HG03064 (cell line): ENCODE data around the gene RBM47.
"Not testable (repeated sequence)": the region's sequence is repeated elsewhere in the genome, so short reads cannot be mapped to it uniquely, and the experiment has no call there.

ENCODE experiments used
- ATAC-seq: cut with Tn5 transposase; IDR thresholded peaks from one replicate; pipeline ENCODE4 v1.9.1; 2021; ENCODE audit warnings: low read depth; ENCODE audit not compliant: unreplicated experiment

The RBM47 gene

DNA sequence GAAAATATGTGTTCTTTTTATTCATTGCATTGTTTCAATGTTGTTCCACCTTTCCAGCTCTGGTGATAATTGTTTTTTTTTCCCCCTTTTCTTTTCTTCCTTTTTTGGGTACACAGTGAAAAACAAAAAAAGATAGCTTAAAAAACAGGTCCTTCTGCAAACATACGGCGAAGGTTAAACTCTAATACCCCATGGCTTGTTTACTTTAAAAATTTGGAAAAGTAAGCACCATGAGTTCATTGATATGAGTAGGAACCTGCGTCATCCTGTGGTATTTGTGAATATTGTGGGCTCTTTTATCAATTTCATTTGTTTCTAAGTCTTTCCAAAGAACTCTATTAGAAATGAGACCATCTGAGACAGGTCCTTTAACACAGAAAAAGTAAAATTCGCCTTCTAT, 171.0 kb downstream of the RBM47 start:
- no peak for ATAC-seq

- no peak for ATAC-seq
Observed at GRCh38 chr4:40458109-40458508, 171.6 kb downstream of the RBM47 start.

DNA sequence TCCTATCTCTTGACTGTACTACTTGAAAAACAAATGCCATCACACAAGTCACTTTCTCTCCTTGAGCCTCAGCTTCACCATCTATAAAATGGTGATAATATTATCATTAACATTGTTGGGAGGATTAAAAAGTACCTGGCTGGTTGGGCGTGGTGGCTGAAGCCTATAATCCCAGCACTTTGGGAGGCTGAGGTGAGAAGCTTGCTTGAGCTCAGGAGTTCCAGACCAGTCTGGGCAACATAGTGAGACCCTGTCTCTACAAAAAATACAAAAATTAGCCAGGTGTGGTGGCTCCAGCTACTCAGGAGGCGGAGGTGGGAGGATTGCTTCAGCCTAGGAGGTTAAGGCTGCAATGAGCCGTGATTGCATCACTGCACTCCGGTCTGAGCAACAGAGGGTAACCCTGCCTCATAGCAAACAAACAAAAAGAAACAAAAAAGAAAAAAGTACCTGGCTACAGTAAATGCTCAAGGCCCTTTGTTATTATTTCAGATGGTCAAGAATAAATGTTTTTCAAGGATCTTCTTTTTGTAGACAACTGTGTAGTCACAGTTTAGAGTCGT, 174.2 kb downstream of the RBM47 start:
- ATAC-seq = no peak

DNA sequence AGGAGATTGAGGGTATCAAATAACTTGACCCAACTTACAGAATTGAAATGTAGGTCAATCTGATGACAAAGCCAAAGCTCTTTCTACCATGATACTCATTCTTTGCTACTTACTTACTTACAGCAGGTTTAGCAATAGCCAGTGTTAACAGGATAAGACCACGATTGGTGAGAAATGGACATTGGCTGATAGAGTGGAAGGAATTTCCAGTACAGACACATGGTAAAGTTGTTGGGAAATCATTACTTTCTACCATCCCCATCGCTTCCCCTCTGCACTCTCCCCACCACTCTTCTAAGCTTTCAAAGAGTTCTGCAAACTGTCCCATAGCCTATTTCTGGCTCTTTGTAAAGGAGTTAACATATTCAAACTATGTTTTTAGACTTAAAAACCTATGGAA, 174.8 kb downstream of the RBM47 start:
- no peak for ATAC-seq

DNA sequence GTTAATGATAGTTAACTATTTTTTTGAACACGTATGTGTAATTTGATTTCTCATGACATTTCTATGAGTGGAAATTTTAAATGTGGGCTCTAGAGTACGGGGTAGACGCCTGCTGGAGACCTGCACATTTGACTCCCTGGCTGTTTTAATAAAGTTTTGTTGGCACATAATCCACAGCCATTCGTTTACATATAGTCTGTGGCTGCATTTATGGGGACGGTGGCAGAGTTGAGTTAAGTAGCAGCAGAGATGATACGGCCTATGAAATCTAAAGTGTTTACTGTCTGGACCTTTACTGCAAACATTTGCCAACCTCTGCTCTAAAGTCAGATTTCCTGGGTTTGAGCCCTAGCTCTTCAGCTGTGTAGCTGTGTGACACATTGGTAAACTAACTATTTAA, 175.8 kb downstream of the RBM47 start:
- no peak for ATAC-seq

GRCh38 chr4:40448875-40449274, 180.8 kb downstream of the RBM47 start:
- ATAC-seq = no peak

- ATAC-seq = no peak
Observed at GRCh38 chr4:40446839-40447238, 182.8 kb downstream of the RBM47 start.

DNA sequence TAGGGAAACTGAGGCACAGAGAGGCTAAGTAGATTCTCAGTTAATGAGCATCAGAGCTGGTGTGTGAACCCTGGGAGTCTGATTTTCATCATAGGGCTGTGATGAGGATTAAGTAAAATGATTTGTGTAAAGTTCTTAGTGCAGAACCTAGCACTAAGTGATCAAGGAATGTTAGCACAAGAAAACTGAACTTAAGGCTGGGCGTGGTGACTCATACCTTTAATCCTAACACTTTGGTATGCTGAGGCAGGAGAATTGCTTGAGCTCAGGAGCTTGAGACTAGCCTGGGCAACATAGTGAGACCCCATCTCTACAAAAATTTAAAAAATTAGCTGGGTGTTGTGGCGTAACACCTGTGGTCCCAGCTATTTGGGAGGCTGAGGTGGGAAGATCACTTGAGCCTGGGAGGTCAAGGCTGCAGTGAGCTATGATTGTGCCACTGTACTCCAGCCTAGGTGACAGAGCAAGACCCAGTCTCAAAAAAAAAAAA, 183.4 kb downstream of the RBM47 start:
- ATAC-seq = not testable (repeated sequence)

GRCh38 chr4:40445671-40446070, 184.0 kb downstream of the RBM47 start:
- ATAC-seq = no peak

DNA sequence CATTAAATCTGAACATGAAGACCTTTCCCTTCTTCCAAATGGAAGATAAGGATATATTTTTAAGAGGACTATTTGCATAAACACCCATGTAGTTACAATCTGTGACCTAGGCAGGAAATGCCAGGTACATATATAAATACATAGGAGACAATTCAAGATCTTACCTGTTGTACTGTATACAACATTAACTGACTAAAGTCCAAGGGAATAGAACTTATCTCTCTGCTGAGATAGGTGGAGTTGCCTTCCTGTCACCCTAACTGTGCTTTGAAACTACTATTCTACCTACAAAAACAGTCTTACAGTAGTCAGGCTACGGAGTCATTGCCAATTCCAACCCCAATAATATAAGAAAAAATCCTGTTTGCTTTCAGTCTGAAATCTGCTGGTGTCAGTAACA, 188.2 kb downstream of the RBM47 start:
- no peak for ATAC-seq

- ATAC-seq = no peak
Observed at GRCh38 chr4:40439519-40439918, 190.1 kb downstream of the RBM47 start.

DNA sequence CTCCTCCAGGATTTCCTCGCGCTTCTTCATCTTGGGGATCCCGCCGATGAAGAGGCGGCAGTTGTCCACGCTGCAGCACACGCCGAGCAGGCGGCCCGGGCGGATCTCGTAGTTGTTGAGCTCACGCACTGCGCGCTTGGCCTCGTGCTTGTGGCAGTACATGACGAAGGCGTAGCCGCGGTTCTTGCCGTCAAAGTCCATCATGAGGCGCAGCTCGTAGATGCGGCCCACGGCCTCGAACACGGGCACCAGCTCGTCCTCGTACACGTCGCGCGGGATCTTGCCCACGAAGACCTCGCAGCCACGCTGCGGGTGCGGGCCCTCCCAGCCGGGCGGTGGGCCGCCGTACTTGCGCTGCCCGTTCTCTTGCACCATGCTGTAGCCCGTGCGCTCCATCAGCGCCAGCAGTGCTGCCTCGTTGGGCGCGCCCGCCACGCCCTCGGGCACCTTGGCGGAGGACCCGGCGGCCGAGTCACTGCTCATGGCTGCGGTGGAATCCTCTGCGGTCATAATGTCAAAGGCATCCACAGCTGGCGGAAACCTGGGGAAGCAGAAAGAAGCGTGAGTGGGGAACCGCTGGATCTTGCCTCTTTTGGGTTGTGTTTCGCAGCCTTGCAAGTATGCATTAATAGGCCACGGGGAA, 191.2 kb downstream of the RBM47 start:
- no peak for ATAC-seq

GRCh38 chr4:40437741-40438383, 191.8 kb downstream of the RBM47 start:
- no peak for ATAC-seq

GRCh38 chr4:40435306-40435705, 194.4 kb downstream of the RBM47 start:
- not testable (repeated sequence) for ATAC-seq

DNA sequence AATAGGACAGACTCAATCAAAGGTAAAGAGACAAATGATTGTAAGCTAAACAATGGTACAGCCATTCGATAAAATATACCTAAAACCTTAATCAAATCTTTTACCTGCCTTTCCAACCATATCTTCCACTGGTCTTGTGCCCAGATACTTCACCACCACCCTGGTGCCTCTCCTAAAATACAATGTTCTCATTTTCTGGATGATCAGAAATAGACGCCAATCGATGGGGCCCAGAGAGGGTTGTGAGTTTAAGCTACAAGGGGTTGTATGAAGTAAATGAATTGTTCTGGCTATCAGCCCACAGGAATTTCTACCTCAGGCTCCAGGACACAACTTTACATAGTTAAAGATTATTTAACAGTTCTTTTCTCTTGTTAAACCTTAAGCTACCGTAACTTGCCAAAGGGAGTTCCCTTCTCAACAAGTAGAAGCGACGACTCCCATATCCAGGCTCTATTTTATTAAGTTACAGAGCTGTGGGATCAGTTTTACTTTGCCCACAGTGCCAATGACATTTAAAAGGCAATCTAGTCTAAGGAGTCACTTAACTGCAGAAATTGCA, 195.5 kb downstream of the RBM47 start:
- no peak for ATAC-seq

GRCh38 chr4:40432504-40432903, 197.2 kb downstream of the RBM47 start:
- ATAC-seq = no peak

GRCh38 chr4:40427871-40428270, 201.8 kb downstream of the RBM47 start:
- not testable (repeated sequence) for ATAC-seq

- ATAC-seq = no peak
Observed at GRCh38 chr4:40427128-40427527, 202.5 kb downstream of the RBM47 start.

- no peak for ATAC-seq
Observed at GRCh38 chr4:40425799-40426574, 203.7 kb downstream of the RBM47 start.

DNA sequence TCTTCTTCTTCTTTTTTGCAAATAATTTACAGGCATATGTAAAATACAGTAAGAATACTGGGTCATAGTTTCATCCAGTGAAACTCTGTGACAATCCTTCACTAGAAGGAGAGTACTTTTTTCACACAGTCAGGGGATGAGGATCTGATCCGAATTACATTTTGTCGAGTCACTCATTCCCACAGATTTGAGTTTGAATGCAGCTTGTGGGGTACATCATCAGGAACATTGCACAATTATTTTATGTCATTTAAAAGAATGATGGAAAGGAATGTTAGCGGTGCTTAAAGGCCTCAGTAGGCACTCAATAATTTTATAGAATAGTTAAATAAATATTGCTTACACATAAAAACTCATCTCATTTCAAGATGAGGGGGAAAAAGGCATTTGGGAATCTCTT, 205.9 kb downstream of the RBM47 start:
- ATAC-seq = no peak
